Activated naive CD8-positive, alpha-beta T cell (primary cell): ENCODE results near the gene PRSS57.
A peak's percentile ranks its signal among the peaks of the same experiment; 100 is the strongest.
"Not testable (repeated sequence)": the region's sequence is repeated elsewhere in the genome, so short reads cannot be mapped to it uniquely, and the experiment has no call there.

ENCODE experiments used
- H3K27ac Mint-ChIP-seq: one replicate; pipeline ENCODE4 v1.8.0; 2021; ENCODE audit warnings: mixed read lengths
- H3K27me3 Mint-ChIP-seq: one replicate; pipeline ENCODE4 v1.8.0; 2021; ENCODE audit warnings: mixed read lengths
- H3K36me3 Mint-ChIP-seq: one replicate; pipeline ENCODE4 v1.8.0; 2021; ENCODE audit warnings: mixed read lengths
- H3K4me1 Mint-ChIP-seq: one replicate; pipeline ENCODE4 v1.8.0; 2021; ENCODE audit warnings: low read depth, mixed read lengths
- H3K4me3 Mint-ChIP-seq: one replicate; pipeline ENCODE4 v1.8.0; 2021; ENCODE audit warnings: mild to moderate bottlenecking, mixed read lengths
- H3K9me3 Mint-ChIP-seq: one replicate; pipeline ENCODE4 v1.8.0; 2021; ENCODE audit warnings: low read depth, mixed read lengths

Gene PRSS57

DNA sequence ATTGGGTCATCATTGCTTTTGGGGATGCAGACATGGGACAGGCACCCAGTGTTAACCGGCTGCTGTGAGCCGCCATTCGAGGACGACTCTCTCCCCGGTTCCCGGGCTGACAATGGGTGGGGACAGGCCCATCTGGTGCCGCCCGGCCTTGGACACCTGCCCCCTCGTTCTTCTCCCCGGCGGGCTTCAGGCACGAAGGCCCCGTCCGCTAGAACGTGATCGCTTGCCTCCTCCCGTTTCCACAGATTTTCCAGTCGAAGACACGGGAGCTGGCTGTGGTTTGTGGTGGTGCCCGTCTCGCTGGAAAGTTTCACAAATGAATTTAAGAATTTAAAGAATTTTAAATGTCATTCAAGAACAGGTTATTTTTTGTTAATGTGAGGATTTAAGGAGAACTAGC, 15.5 kb upstream of the PRSS57 start:
- Mint-ChIP-seq H3K4me3 (peak overlapping the region; percentile 20), H3K27ac (no peak overlapping the region), H3K36me3 (no peaks in the 10 kb centered on the region), H3K27me3 (peaks cover 13% of the 10 kb centered on the region), H3K9me3 (peaks cover 4% of the 10 kb centered on the region), H3K4me1 (peaks cover 2% of the 10 kb centered on the region)

DNA sequence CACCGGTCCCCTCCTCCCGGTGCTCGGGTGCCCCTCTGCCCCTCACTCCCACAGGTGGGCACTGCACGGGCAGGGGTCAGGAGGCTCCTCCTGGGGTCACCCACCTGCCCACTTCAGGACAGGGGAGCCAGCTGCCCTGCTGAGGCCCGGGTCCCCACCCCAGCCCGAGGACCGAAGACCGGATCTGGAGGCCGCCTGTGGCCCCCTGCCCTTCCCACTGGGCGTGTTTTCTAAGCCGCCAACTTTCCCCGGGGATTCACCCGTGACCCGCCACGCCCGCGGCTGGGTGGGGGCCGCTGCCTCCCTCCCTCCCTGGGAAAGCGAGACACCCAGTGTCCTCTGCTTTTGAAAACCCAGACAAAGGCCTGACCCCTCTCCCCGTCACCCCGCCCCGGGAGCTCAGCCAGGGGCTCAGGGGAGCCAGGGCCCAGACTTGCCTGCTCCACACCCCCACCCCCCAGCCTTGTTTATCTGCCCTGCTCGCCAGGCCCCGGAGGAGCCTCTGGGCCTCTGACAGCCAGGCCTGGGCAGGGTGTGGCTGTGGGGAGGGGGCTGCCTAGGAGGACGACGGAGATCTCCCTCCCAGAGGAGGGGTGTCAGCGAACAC, 14.8 kb upstream of the PRSS57 start:
- Mint-ChIP-seq H3K9me3 (no peaks in the 10 kb centered on the region), H3K4me3 (no peak overlapping the region), H3K27me3 (peaks cover 8% of the 10 kb centered on the region), H3K36me3 (no peaks in the 10 kb centered on the region), H3K4me1 (peaks cover 2% of the 10 kb centered on the region), H3K27ac (no peak overlapping the region)

DNA sequence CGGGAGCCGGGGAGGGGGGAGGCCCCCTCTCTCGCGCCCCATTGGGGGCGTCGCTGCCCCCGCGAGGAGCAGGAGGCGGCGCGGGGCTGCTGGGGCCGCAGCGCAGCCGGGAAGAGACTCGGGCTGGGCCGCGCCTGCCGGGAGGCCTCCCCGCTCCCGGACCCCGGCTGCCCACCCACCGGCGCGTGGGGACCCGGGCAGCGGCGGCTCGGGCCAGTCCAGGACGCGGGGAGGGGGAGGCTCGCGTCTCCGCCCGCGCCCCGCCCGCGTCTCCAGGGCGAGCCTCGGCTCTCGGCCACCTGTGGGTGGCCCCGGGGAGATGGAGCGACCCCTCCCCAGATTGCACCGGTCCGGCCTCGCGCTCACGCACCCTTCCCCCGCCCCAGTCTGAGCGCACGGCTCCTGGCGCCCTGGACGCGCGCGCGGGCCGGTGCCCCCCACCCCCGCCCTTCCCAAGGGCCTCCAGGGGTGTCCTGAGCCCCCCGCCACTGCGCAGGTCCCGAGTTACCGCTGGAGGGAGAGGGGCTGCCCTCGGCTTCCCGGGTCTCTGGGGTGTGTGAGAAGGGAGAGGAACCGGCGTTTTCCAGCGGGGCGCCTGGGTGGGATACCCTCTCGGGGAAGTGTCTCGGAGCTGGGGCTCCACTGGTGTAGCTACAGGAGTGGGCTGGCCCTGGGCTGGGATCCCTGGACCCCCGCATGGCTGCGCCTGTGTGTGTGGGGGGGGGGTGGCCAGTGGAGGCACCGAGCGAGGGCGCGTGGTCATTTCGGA, 14.1 kb upstream of the PRSS57 start:
- H3K36me3 Mint-ChIP-seq, result no peaks in the 10 kb centered on the region
- no peak overlapping the region for H3K27ac Mint-ChIP-seq
- no peak overlapping the region for H3K4me3 Mint-ChIP-seq
- no peaks in the 10 kb centered on the region for H3K9me3 Mint-ChIP-seq
- peaks cover 8% of the 10 kb centered on the region for H3K27me3 Mint-ChIP-seq
- peaks cover 4% of the 10 kb centered on the region for H3K4me1 Mint-ChIP-seq

DNA sequence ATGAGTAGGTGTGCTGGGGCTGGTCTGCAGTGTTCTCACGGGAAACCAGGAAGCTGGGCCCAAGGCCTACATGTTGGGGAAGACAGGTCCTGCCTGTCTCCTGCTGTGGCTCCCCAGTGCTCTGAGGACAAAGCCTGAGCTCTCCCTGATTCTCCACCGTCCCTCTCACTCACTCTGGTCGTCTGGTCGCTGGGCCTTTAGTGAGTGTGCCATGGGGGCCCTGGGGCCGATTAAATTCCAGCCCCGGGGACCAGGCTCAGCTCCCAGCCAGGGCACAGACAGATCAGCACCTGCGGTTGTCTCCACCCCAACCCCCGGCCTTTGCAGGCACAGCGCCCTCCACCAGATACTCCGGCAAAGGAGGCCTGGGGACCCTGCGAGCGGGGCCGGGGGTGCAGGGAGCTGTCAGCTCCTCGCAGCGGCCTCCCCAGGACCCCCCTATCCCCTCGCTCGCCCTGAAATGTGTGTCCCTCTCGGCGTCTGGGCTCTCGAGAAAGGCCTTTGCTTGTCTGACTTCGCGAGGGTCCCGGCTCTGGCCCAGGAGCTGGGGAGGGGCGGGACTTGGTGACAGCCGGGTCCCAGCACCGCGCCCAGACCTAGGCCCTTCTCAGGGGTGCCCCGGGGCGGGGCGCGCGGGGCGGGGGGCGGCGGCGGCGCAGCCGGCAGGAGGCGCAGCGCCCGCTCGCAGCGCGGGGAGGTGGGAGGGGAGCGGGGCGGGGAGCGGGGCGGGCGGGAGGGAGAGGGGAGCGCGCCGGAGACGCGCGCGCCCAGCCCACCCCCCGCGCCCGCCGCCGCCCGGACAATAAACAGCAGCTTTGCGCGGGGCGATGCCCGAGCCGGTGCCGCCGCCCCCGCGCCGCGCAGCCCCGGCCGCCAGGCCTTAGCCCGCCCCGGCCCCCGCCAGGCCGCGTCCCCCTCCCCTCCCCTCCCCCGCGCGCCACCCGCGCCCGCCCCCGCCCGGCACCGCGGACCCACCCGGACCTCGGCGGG, 13.2 kb upstream of the PRSS57 start, which contains the start of gene PALM:
Gene PALM, plus strand, starts transcription at position 782 of the 990 bp plus-strand sequence. CDS start 212 bp downstream, outside the sequence.
- H3K9me3 Mint-ChIP-seq, result no peaks in the 10 kb centered on the region
- no peaks in the 10 kb centered on the region for H3K36me3 Mint-ChIP-seq
- H3K27me3 Mint-ChIP-seq, result peaks cover 8% of the 10 kb centered on the region
- no peak within 1 kb of the TSS for H3K27ac Mint-ChIP-seq
- peaks cover 7% of the 10 kb centered on the region for H3K4me1 Mint-ChIP-seq
- peak within 1 kb of the TSS; percentile 60 for H3K4me3 Mint-ChIP-seq

DNA sequence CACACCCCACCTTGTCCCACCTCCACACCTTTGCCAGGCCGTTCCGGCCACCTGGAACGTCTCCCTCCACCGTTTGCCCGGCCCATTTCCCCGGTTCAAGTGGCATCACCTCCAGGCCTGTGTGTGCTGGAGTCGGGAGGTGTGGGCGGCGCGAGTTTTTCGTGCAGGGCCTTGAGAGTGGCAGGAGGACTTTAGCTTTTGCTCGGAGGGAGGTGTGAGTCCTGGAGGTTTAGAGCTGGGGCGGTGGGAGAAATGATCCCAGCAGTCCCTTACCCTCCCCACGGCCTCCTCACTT, 9.1 kb upstream of the PRSS57 start:
- Mint-ChIP-seq H3K4me1 (peaks cover 10% of the 10 kb centered on the region), H3K36me3 (no peaks in the 10 kb centered on the region), H3K4me3 (no peak overlapping the region), H3K9me3 (no peaks in the 10 kb centered on the region), H3K27me3 (peaks cover 5% of the 10 kb centered on the region), H3K27ac (no peak overlapping the region)

DNA sequence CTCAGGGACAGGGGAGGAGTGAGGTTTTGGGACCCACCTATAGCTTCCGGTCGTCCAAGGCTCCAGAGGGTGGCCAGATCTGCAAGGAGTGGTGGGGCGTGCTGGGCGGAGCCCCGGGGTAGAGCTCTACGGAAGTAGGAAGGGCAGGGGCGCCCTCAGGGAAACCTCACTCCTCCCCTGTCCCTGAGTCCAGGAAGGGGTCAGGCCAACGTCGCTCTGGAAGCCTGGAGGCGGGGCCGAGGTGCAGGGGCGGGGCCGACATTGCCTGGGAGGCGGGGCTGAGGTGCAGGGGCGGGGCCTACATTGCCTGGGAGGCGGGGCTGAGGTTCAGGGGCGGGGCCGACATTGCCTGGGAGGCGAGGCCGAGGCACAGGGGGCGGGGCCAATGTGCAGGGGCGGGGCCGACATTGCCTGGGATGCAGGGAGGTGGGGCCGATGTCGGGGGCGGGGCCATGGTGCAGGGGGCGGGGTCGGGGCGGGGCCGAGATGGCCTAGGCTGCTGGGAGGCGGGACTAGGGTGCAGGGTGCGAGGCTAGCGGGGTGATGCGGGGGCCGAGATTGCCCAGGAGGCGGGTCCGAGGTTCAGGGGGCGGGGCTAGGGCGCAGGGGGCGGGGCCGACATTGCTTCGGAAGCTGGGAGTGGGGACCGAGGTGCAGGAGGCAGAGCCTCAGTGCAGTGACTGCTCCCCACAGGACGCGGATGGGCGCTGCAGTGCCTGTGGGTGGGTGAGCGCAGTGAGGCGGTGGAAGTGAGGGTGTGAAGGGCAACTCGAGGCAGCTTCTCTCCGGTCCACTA, 8.6 kb upstream of the PRSS57 start:
- Mint-ChIP-seq H3K27ac (no peak overlapping the region), H3K9me3 (no peaks in the 10 kb centered on the region), H3K27me3 (peaks cover 5% of the 10 kb centered on the region), H3K36me3 (no peaks in the 10 kb centered on the region), H3K4me3 (no peak overlapping the region), H3K4me1 (peaks cover 10% of the 10 kb centered on the region)

DNA sequence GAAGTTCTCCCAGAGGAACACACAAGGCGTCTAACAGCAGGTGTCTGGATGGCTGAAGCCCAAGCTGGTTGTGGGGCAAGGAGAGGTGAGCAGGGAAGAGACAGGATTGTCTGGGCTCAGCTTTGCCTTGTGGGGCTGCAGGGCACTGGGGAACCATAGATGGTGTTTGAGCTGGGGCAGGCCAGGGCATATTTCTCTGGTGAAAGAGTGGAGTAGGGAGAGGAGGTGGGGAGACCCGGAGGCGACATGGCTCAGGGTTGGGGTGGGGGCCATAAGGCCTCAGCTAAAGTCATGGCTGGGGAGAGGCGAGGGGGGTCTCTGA, 8.0 kb upstream of the PRSS57 start:
- Mint-ChIP-seq H3K4me1 (peaks cover 10% of the 10 kb centered on the region), H3K27me3 (peaks cover 5% of the 10 kb centered on the region), H3K9me3 (no peaks in the 10 kb centered on the region), H3K36me3 (no peaks in the 10 kb centered on the region), H3K4me3 (peak overlapping the region; percentile 38), H3K27ac (no peak overlapping the region)

DNA sequence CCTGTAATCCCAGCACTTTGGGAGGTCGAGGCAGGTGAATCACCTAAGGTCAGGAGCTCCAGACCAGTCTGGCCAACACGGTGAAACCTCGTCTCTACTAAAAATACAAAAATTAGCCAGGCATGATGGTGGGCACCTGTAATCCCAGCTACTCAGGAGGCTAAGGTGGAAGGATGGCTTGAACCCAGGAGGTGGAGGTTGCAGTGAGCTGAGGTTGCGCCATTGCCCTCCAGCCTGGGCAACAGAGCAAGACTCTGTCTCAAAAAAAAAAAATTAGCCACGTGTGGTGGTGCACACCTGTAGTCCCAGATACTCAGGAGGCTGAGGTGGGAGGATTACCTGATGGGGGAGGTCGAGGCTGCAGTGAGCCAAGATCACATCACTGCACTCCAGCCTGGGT, 7.6 kb upstream of the PRSS57 start:
- H3K36me3 Mint-ChIP-seq, H3K9me3 Mint-ChIP-seq, H3K27me3 Mint-ChIP-seq, H3K27ac Mint-ChIP-seq: not testable (repeated sequence)
- H3K4me3 Mint-ChIP-seq, result peak overlapping the region; percentile 38
- peaks cover 10% of the 10 kb centered on the region for H3K4me1 Mint-ChIP-seq

DNA sequence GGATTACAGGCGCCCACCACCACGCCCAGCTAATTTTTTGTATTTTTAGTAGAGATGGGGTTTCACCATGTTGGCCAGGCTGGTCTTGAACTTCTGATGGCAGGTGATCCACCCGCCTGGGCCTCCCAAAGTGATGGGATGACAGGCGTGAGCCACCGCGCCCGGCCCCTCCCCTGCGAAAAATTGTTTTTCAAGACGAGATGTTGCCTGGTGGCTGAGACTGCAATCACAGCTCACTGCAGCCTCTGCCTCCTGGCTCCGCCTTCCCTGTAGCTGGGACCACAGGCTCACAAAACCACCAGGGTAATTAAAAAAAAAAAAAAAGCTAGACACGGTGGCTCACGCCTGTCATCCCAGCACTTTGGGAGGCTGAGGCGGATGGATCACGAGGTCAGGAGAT, 4.6 kb upstream of the PRSS57 start:
- not testable (repeated sequence) for H3K27me3 Mint-ChIP-seq, H3K4me1 Mint-ChIP-seq, H3K4me3 Mint-ChIP-seq, H3K27ac Mint-ChIP-seq, H3K36me3 Mint-ChIP-seq, H3K9me3 Mint-ChIP-seq

DNA sequence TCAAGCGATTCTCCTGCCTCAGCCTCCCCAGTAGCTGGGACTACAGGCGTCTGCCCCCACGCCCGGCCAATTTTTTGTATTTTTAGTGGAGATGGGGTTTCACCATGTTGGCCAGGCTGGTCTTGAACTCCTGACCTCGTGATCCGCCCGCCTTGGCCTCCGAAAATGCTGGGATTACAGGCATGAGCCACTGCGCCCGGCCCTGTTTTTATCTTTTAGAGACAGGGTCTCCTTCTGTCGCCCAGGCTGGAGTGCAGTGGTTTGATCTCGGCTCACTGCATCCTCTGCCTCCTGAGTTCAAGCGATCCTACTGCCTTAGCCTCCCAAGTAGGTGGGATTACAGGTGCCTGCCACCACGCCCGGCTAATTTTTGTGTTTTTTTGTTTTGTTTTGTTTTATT, 3.3 kb upstream of the PRSS57 start:
- not testable (repeated sequence) for H3K27ac Mint-ChIP-seq, H3K9me3 Mint-ChIP-seq, H3K27me3 Mint-ChIP-seq, H3K4me3 Mint-ChIP-seq, H3K4me1 Mint-ChIP-seq, H3K36me3 Mint-ChIP-seq

DNA sequence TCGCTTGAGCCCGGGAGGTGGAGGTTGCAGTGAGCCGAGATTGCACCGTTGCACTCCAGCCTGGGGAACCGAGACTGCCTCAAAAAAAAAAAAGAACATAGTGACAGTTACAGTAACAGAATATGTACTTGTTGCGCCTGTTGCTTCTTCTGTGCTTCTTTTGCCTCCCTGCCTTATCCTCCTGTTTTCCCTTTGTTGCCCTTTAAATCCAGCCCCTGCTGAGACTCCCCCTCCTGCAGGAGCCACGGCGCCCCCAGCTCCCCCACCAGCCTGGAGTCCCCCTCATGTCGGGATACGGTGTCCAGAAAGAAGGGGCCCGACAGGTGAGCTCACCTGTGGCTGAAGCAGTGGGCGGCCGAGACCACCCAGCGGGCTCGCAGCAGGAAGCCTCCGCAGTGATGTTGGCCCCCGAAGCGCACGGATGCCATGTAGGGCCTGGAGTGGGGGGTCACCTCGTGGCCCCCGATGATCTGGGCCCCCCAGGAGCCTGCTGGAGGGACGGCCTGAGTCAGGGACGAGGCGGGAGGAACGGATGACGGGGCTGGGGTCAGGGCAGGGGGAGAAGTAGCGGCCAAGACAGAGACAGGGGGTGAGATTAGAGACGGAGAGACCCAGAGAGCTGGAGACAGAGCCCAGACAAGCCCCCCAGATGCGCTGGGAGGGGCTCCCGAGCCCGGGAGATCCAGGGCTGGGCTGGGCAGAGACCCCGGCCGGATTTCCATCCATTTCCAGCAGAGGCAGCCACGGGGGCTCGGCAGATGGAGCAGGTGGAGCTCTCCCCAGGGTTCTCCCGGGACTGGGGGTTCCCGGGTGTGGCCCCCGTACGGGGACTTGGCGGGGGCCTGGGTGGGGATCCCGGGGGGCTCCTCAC, 536 bp downstream of the PRSS57 start:
- no peak overlapping the region for H3K27ac Mint-ChIP-seq
- no peaks in the 10 kb centered on the region for H3K27me3 Mint-ChIP-seq
- no peak overlapping the region for H3K4me3 Mint-ChIP-seq
- H3K36me3 Mint-ChIP-seq, result no peaks in the 10 kb centered on the region
- H3K4me1 Mint-ChIP-seq, result peaks cover 1% of the 10 kb centered on the region
- no peaks in the 10 kb centered on the region for H3K9me3 Mint-ChIP-seq

DNA sequence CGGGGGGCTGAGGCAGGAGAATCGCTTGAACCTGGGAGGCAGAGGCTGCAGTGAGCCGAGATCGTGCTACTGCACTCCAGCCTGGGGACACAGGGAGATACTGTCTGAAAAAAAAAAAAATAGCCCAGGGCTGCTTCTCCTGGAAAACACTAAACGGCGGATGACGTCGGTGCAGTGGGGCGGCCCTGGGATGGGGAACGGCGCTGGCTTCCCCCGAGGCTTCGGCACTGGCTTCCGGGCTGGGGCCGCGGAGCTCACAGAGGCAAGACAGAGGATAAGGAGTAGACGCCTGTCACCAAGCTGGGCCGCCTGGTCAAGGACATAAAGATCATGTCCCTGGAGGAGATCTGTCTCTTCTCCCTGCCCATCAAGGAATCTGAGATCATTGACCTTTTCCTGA, 5.0 kb downstream of the PRSS57 start:
- H3K4me1 Mint-ChIP-seq, result no peaks in the 10 kb centered on the region
- no peaks in the 10 kb centered on the region for H3K36me3 Mint-ChIP-seq
- no peak overlapping the region for H3K4me3 Mint-ChIP-seq
- no peak overlapping the region for H3K27ac Mint-ChIP-seq
- H3K9me3 Mint-ChIP-seq, result no peaks in the 10 kb centered on the region
- H3K27me3 Mint-ChIP-seq, result no peaks in the 10 kb centered on the region

DNA sequence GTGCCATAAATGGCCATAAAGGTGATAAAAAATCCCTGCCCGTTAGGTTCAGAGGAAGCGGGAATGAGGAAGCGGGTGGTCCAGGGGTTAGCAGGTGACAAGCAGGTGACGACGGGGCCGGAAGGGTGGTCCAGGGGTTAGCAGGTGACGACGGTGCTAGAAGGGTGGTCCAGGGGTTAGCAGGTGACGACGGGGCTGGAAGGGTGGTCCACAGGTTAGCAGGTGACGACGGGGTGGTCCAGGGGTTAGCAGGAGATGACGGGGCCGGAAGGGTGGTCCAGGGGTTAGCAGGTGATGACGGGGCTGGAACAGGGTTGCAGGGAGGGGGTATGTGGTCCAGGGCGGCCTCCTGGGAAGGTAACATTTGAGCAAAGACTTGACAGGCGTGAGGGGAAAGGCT, 6.3 kb downstream of the PRSS57 start:
- H3K27me3 Mint-ChIP-seq, result no peaks in the 10 kb centered on the region
- H3K27ac Mint-ChIP-seq, result no peak overlapping the region
- H3K4me1 Mint-ChIP-seq, result no peaks in the 10 kb centered on the region
- no peaks in the 10 kb centered on the region for H3K36me3 Mint-ChIP-seq
- H3K9me3 Mint-ChIP-seq, result no peaks in the 10 kb centered on the region
- H3K4me3 Mint-ChIP-seq, result no peak overlapping the region

DNA sequence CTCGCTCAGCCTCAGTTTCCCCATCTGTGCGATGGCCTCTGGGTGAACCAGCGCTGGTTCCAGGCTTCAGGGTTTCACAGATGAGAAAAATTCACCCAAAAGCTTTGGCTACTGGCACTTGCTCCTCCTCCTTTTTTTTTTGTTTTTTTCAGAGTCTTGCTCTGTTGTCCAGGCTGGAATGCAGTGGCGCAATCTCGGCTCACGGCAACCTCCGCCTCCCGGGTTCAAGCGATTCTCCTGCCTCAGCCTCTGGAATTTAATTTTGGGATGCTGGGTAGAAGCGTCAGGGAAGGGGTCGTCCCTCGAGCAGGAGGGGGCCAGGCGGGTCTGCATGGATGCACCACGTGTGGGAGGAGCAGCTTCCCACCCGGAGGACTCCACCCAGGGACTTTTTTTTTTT, 7.0 kb downstream of the PRSS57 start:
- Mint-ChIP-seq H3K36me3 (no peaks in the 10 kb centered on the region), H3K4me3 (no peak overlapping the region), H3K4me1 (no peaks in the 10 kb centered on the region), H3K9me3 (no peaks in the 10 kb centered on the region), H3K27me3 (no peaks in the 10 kb centered on the region), H3K27ac (no peak overlapping the region)
